WTC11 (cell line): Measurements from ENCODE around the gene ISG15. TPM values are rescaled to one million over a fixed set of nuclear protein-coding genes. Genes with fewer than 3 reads are reported as not detected.

ENCODE experiments used
- ATAC-seq: fragments of 200-7000 bp; cut with Tn5 transposase; 2 replicates; pipeline ENCODE4 v1.10.0; 2021; ENCODE audit warnings: mild to moderate bottlenecking, moderate library complexity
- CTCF ChIA-PET: fragments of 300-600 bp; sonication (Branson Sonifier 250); formaldehyde crosslinking; loops from one replicate; lab custom pipeline; 2021; ENCODE audit warnings: antibody characterized with exemption; lab: Charles Lee
- POLR2A ChIA-PET: fragments of 350-600 bp; sonication (Branson Sonifier 250); formaldehyde crosslinking; loops from one replicate; lab custom pipeline; 2021; ENCODE audit warnings: antibody characterized with exemption; lab: Charles Lee
- DNase-seq: peaks from one replicate; pipeline ENCODE4 v3.0.0; 2021; ENCODE audit warnings: low spot score
- H3K27ac Mint-ChIP-seq: 2 replicates; pipeline ENCODE4 v1.8.0; 2021; ENCODE audit warnings: mixed read lengths
- H3K27me3 Mint-ChIP-seq: 2 replicates; pipeline ENCODE4 v1.8.0; 2021; ENCODE audit warnings: low read depth, mild to moderate bottlenecking, moderate library complexity, mixed read lengths
- H3K36me3 Mint-ChIP-seq: 2 replicates; pipeline ENCODE4 v1.8.0; 2021; ENCODE audit warnings: mixed read lengths
- H3K4me1 Mint-ChIP-seq: 2 replicates; pipeline ENCODE4 v1.8.0; 2022; ENCODE audit warnings: mixed read lengths
- H3K4me3 Mint-ChIP-seq: 2 replicates; pipeline ENCODE4 v1.8.0; 2021; ENCODE audit warnings: mild to moderate bottlenecking, moderate library complexity, mixed read lengths
- H3K9me3 Mint-ChIP-seq: 2 replicates; pipeline ENCODE4 v1.8.0; 2021; ENCODE audit warnings: mixed read lengths
- FOXK1 ChIP-seq: sonication (generic); formaldehyde crosslinking; IDR thresholded peaks from 2 replicates; pipeline ENCODE4 v1.8.0; 2022; ENCODE audit warnings: mild to moderate bottlenecking, moderate library complexity, missing genetic modification reagents
- GTF2I ChIP-seq: fragments of 250-450 bp; sonication (Bioruptor Pico); conservative IDR thresholded peaks from 2 replicates; pipeline ENCODE4 v1.4.0; 2021; ENCODE audit warnings: mild to moderate bottlenecking
- JAZF1 ChIP-seq: fragments of 250-450 bp; sonication (Bioruptor Pico); IDR thresholded peaks from 2 replicates; pipeline ENCODE4 v1.9.0; 2021; ENCODE audit warnings: moderate library complexity, mild to moderate bottlenecking, inconsistent platforms
- KAT7 ChIP-seq: sonication (generic); formaldehyde crosslinking; IDR thresholded peaks from 2 replicates; pipeline ENCODE4 v1.8.1; 2023; ENCODE audit warnings: missing genetic modification reagents, mild to moderate bottlenecking, borderline replicate concordance
- MYBL2 ChIP-seq: sonication (generic); formaldehyde crosslinking; IDR thresholded peaks from 2 replicates; pipeline ENCODE4 v1.8.1; 2023; ENCODE audit warnings: mild to moderate bottlenecking, moderate library complexity, missing genetic modification reagents
- NFATC4 ChIP-seq: fragments of 250-450 bp; sonication (Bioruptor Pico); IDR thresholded peaks from 2 replicates; pipeline ENCODE4 v1.9.0; 2021; ENCODE audit warnings: mild to moderate bottlenecking
- RELA ChIP-seq: sonication (generic); formaldehyde crosslinking; IDR thresholded peaks from 2 replicates; pipeline ENCODE4 v1.8.1; 2022; ENCODE audit warnings: missing genetic modification reagents, mild to moderate bottlenecking, borderline replicate concordance
- SMAD3 ChIP-seq: sonication (generic); formaldehyde crosslinking; IDR thresholded peaks from 2 replicates; pipeline ENCODE4 v1.8.0; 2022; ENCODE audit warnings: missing genetic modification reagents, mild to moderate bottlenecking, borderline replicate concordance
- TEAD1 ChIP-seq: sonication (generic); formaldehyde crosslinking; IDR thresholded peaks from 2 replicates; pipeline ENCODE4 v1.8.0; 2022; ENCODE audit warnings: mild to moderate bottlenecking, missing genetic modification reagents
- TEAD4 ChIP-seq: sonication (generic); formaldehyde crosslinking; IDR thresholded peaks from 2 replicates; pipeline ENCODE4 v1.8.0; 2022; ENCODE audit warnings: mild to moderate bottlenecking, missing genetic modification reagents
- ZNF138 ChIP-seq: sonication (generic); formaldehyde crosslinking; conservative IDR thresholded peaks from 2 replicates; pipeline ENCODE4 v1.8.1; 2022; ENCODE audit warnings: mild to moderate bottlenecking, moderate library complexity, missing genetic modification reagents
- ZNF232 ChIP-seq: sonication (generic); formaldehyde crosslinking; IDR thresholded peaks from 2 replicates; pipeline ENCODE4 v1.8.0; 2022; ENCODE audit warnings: mild to moderate bottlenecking, missing genetic modification reagents
- ZNF416 ChIP-seq: fragments of 250-450 bp; sonication (Bioruptor Pico); IDR thresholded peaks from 2 replicates; pipeline ENCODE4 v1.9.0; 2021; ENCODE audit warnings: mild to moderate bottlenecking, inconsistent platforms
- ZNF671 ChIP-seq: fragments of 250-450 bp; sonication (Bioruptor Pico); IDR thresholded peaks from 2 replicates; pipeline ENCODE4 v1.8.0; 2021; ENCODE audit warnings: mild to moderate bottlenecking
- total RNA-seq: library from RNA; stranded (reverse); gene quantifications from 3 replicates; pipeline ENCODE4 v1.2.3, GENCODE V29; 2021
- TF ChIP-seq, protein P1 (sequence below): sonication (generic); formaldehyde crosslinking; conservative IDR thresholded peaks from 2 replicates; pipeline ENCODE4 v1.8.1; 2023; ENCODE audit warnings: mild to moderate bottlenecking, low read depth, missing genetic modification reagents, moderate library complexity
- TF ChIP-seq, protein P2 (sequence below): sonication (generic); formaldehyde crosslinking; IDR thresholded peaks from 2 replicates; pipeline ENCODE4 v1.8.1; 2022; ENCODE audit warnings: mild to moderate bottlenecking, moderate library complexity, missing genetic modification reagents
- TF ChIP-seq, protein P3 (sequence below): sonication (generic); formaldehyde crosslinking; IDR thresholded peaks from 2 replicates; pipeline ENCODE4 v1.8.1; 2023; ENCODE audit warnings: mild to moderate bottlenecking, missing genetic modification reagents
- TF ChIP-seq, protein P4 (sequence below): sonication (generic); formaldehyde crosslinking; IDR thresholded peaks from 2 replicates; pipeline ENCODE4 v1.8.0; 2023; ENCODE audit warnings: missing genetic modification reagents, mild to moderate bottlenecking, borderline replicate concordance
- TF ChIP-seq, protein P5 (sequence below): fragments of 250-450 bp; sonication (Bioruptor Pico); IDR thresholded peaks from 2 replicates; pipeline ENCODE4 v1.8.0; 2021; ENCODE audit warnings: mild to moderate bottlenecking
- TF ChIP-seq, protein P6 (sequence below): sonication (generic); formaldehyde crosslinking; IDR thresholded peaks from 2 replicates; pipeline ENCODE4 v1.8.1; 2022; ENCODE audit warnings: low read depth, mild to moderate bottlenecking, moderate library complexity, missing genetic modification reagents, borderline replicate concordance

The ISG15 gene
- total RNA-seq, 1 experiment from 2014 or later, result 29.5 TPM

DNA sequence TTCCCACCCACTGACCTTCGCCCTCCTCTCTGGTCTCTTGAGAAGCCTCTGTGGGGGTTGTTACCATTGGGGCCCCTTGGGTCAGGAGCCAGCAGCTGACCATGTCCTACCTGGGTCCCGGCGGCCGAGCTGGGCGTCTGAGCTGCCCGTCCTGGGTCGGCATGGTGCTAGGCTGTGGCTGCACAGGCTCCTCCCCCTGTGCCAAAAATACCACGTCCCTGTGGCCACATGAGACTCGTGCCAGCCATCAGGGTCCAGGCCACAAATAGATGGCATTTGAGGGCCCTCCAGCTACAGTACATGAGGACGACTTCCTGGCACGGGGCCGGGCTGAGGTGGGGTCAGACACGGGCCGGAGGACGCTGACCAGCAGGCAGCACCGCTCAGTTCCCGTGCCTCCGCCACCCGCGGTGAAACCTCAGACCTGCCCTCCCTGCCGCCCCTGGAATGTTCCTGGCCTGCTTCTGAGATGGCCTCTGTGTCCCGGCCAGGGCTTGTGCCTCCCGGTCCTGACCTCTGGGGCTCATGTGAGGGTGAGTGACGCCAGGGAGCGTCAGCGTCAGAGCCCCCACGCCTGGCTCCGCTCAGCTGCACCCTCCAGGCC is 31.2 kb upstream of the ISG15 start, which contains the start of gene PERM1:
TSS of gene PERM1 (minus strand) at position 139 of the 604 bp plus-strand sequence. CDS start 1,064 bp downstream, outside the sequence.
- ATAC-seq (no peak), DNase-seq (peak; percentile 18)
- Mint-ChIP-seq H3K4me1 (no peaks in the 10 kb centered on the region), H3K27me3 (peaks cover 45% of the 10 kb centered on the region), H3K4me3 (no peak within 1 kb of the TSS), H3K27ac (no peak within 1 kb of the TSS), H3K9me3 (peaks cover 3% of the 10 kb centered on the region), H3K36me3 (peaks cover 3% of the 10 kb centered on the region; the same call in 1 of the 2 replicates)
- ChIA-PET CTCF (interaction anchor here (0.9 to 6.3 kb wide), 11 partner anchors 15 to 97 kb away, joined by 3 to 77 read pairs (median 10); partner anchors contain the start of genes HES4, ISG15 and PLEKHN1), POLR2A (no interaction called here)
- TF ChIP-seq FOXK1 (no peak), JAZF1 (CRISPR knock-in tag) (no peak), KAT7 (CRISPR knock-in tag) (no peak), MYBL2 (CRISPR knock-in tag) (no peak), ZNF232 (CRISPR knock-in tag) (no peak), SMAD3 (CRISPR knock-in tag) (no peak)
- TF ChIP-seq, protein P1, sequence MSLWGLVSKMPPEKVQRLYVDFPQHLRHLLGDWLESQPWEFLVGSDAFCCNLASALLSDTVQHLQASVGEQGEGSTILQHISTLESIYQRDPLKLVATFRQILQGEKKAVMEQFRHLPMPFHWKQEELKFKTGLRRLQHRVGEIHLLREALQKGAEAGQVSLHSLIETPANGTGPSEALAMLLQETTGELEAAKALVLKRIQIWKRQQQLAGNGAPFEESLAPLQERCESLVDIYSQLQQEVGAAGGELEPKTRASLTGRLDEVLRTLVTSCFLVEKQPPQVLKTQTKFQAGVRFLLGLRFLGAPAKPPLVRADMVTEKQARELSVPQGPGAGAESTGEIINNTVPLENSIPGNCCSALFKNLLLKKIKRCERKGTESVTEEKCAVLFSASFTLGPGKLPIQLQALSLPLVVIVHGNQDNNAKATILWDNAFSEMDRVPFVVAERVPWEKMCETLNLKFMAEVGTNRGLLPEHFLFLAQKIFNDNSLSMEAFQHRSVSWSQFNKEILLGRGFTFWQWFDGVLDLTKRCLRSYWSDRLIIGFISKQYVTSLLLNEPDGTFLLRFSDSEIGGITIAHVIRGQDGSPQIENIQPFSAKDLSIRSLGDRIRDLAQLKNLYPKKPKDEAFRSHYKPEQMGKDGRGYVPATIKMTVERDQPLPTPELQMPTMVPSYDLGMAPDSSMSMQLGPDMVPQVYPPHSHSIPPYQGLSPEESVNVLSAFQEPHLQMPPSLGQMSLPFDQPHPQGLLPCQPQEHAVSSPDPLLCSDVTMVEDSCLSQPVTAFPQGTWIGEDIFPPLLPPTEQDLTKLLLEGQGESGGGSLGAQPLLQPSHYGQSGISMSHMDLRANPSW, result no peak

DNA sequence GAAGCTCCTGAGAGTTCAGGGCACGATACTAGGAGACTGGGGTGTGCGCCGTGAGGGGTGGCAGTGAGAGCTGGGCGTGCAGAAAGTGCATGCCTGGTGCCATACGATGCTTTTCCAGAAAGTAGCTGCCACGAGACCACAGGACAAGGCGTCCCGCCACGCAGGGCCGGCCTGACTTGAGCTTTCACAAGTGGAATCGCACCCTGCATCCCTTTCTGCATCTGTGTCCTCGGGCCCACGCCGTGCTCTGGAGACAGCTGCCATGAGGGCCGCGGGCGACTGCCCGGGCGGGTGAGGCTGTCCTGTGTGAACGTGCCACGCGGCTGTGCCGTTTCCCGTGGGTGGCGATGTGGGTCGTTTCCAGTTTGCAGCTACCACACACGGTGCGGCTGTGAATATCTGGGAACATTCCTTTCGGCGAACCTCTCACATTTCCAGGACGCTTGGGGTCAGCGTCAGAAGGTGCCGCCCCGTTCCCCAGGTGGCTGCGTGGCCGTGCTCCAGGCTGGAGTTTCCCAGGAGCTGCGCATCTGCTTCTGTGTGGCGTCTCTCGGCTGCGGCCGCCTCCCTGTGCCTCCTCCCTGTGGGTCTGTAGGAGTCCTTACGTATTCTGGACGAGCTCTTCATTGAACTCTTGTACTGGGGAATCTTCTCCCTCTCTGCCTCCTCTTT is 30.4 kb upstream of the ISG15 start:
- no peak for DNase-seq
- Mint-ChIP-seq H3K27ac (no peak overlapping the region), H3K4me1 (no peaks in the 10 kb centered on the region), H3K9me3 (peaks cover 4% of the 10 kb centered on the region), H3K4me3 (no peak overlapping the region), H3K36me3 (peaks cover 3% of the 10 kb centered on the region; the same call in 1 of the 2 replicates), H3K27me3 (peaks cover 52% of the 10 kb centered on the region)
- CTCF ChIA-PET, result interaction anchor here (0.9 to 6.3 kb wide), 16 partner anchors 11 to 309 kb away, joined by 3 to 77 read pairs (median 12); partner anchors contain the start of genes HES4 and ISG15
- POLR2A ChIA-PET, result no interaction called here
- no peak for ATAC-seq
- no peak for TF ChIP-seq ZNF416
- no peak for TF ChIP-seq RELA
- no peak for TF ChIP-seq TEAD1 (CRISPR knock-in tag)
- TF ChIP-seq TEAD4 (CRISPR knock-in tag), result no peak
- no peak for TF ChIP-seq FOXK1
- TF ChIP-seq, protein P2, sequence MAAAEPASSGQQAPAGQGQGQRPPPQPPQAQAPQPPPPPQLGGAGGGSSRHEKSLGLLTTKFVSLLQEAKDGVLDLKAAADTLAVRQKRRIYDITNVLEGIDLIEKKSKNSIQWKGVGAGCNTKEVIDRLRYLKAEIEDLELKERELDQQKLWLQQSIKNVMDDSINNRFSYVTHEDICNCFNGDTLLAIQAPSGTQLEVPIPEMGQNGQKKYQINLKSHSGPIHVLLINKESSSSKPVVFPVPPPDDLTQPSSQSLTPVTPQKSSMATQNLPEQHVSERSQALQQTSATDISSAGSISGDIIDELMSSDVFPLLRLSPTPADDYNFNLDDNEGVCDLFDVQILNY (CRISPR knock-in tag), result no peak
- TF ChIP-seq, protein P3, sequence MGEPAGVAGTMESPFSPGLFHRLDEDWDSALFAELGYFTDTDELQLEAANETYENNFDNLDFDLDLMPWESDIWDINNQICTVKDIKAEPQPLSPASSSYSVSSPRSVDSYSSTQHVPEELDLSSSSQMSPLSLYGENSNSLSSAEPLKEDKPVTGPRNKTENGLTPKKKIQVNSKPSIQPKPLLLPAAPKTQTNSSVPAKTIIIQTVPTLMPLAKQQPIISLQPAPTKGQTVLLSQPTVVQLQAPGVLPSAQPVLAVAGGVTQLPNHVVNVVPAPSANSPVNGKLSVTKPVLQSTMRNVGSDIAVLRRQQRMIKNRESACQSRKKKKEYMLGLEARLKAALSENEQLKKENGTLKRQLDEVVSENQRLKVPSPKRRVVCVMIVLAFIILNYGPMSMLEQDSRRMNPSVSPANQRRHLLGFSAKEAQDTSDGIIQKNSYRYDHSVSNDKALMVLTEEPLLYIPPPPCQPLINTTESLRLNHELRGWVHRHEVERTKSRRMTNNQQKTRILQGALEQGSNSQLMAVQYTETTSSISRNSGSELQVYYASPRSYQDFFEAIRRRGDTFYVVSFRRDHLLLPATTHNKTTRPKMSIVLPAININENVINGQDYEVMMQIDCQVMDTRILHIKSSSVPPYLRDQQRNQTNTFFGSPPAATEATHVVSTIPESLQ (CRISPR knock-in tag), result no peak
- TF ChIP-seq NFATC4 (CRISPR knock-in tag), result no peak
- TF ChIP-seq, protein P4, sequence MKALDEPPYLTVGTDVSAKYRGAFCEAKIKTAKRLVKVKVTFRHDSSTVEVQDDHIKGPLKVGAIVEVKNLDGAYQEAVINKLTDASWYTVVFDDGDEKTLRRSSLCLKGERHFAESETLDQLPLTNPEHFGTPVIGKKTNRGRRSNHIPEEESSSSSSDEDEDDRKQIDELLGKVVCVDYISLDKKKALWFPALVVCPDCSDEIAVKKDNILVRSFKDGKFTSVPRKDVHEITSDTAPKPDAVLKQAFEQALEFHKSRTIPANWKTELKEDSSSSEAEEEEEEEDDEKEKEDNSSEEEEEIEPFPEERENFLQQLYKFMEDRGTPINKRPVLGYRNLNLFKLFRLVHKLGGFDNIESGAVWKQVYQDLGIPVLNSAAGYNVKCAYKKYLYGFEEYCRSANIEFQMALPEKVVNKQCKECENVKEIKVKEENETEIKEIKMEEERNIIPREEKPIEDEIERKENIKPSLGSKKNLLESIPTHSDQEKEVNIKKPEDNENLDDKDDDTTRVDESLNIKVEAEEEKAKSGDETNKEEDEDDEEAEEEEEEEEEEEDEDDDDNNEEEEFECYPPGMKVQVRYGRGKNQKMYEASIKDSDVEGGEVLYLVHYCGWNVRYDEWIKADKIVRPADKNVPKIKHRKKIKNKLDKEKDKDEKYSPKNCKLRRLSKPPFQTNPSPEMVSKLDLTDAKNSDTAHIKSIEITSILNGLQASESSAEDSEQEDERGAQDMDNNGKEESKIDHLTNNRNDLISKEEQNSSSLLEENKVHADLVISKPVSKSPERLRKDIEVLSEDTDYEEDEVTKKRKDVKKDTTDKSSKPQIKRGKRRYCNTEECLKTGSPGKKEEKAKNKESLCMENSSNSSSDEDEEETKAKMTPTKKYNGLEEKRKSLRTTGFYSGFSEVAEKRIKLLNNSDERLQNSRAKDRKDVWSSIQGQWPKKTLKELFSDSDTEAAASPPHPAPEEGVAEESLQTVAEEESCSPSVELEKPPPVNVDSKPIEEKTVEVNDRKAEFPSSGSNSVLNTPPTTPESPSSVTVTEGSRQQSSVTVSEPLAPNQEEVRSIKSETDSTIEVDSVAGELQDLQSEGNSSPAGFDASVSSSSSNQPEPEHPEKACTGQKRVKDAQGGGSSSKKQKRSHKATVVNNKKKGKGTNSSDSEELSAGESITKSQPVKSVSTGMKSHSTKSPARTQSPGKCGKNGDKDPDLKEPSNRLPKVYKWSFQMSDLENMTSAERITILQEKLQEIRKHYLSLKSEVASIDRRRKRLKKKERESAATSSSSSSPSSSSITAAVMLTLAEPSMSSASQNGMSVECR (CRISPR knock-in tag), result no peak
- no peak for TF ChIP-seq ZNF138 (CRISPR knock-in tag)
- no peak for TF ChIP-seq GTF2I (CRISPR knock-in tag)
- TF ChIP-seq, protein P5, sequence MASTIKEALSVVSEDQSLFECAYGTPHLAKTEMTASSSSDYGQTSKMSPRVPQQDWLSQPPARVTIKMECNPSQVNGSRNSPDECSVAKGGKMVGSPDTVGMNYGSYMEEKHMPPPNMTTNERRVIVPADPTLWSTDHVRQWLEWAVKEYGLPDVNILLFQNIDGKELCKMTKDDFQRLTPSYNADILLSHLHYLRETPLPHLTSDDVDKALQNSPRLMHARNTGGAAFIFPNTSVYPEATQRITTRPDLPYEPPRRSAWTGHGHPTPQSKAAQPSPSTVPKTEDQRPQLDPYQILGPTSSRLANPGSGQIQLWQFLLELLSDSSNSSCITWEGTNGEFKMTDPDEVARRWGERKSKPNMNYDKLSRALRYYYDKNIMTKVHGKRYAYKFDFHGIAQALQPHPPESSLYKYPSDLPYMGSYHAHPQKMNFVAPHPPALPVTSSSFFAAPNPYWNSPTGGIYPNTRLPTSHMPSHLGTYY (CRISPR knock-in tag), result no peak
- TF ChIP-seq, protein P6, sequence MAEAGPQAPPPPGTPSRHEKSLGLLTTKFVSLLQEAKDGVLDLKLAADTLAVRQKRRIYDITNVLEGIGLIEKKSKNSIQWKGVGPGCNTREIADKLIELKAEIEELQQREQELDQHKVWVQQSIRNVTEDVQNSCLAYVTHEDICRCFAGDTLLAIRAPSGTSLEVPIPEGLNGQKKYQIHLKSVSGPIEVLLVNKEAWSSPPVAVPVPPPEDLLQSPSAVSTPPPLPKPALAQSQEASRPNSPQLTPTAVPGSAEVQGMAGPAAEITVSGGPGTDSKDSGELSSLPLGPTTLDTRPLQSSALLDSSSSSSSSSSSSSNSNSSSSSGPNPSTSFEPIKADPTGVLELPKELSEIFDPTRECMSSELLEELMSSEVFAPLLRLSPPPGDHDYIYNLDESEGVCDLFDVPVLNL (CRISPR knock-in tag), result no peak
- no peak for TF ChIP-seq ZNF671 (CRISPR knock-in tag)
